NCI-H2107 (cell line): ENCODE results near the gene IGF2BP3.
"Not testable (repeated sequence)": the region's sequence is repeated elsewhere in the genome, so short reads cannot be mapped to it uniquely, and the experiment has no call there.

Experiments used
- DNase-seq: peaks from one replicate; lab custom pipeline; 2025; lab: John Stamatoyannopoulos, UW

The IGF2BP3 gene

DNA sequence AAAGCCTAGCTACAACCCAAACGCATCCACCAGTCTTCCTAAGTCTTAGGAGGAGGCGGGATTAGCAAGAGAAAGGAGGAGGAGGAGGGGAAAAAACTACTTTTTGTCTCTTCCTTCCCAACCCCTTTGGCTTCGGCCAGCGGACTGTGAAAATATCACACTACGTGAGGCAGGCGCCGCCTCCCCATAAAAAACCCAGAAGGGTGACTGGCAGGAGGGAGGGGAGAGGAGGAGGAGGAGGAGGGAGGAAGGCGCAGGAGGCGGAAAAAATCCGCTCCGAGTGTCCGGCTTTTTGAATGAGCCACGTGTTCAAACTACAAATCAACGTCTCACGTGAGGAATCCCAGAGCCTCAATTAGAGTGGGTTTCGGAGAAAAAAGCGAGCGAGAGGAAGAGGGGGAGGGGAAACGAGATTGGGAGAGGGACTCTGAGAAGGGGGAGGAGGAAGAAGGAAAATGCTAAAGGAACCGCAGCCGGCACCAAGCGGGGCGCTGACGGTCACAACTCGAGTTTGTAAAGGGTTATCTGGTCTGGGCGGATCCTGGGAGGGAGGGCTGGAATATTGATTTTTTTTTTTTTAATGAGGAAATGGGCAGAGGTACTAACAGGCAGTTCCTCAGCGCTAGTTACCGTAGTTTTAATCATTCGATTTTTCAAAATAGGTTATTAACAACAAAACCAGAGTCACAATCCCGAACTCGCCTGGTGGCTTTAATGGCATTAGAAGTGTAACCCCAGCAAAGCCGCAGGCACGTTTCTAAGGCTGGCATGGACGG is at the start of gene IGF2BP3:
Gene IGF2BP3, minus strand, starts transcription at position 162 of the 776 bp plus-strand sequence. CDS start 381 bp downstream, outside the sequence.
- DNase-seq: no peak

GRCh38 chr7:23514755-23515154 is 44.5 kb upstream of the IGF2BP3 start:
- no peak for DNase-seq

DNA sequence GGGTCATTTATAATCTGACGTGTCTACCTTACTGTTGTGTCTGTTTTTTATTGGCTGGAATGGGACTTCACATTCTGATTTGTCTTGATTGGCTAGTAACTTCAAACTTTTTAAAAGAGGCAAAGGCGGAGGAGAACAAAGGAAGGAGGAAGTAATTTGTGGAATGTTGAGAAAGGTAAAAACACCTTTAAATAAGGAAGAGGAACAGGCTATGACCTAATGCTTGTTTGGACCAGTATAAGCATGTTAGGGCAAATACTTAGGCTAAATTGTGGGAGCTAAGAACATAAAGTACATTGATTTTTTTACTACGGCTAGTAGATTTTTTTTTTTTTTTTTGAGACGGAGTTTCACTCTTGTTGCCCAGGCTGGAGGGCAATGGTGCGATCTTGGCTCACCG is 43.5 kb upstream of the IGF2BP3 start:
- DNase-seq: not testable (repeated sequence)

DNA sequence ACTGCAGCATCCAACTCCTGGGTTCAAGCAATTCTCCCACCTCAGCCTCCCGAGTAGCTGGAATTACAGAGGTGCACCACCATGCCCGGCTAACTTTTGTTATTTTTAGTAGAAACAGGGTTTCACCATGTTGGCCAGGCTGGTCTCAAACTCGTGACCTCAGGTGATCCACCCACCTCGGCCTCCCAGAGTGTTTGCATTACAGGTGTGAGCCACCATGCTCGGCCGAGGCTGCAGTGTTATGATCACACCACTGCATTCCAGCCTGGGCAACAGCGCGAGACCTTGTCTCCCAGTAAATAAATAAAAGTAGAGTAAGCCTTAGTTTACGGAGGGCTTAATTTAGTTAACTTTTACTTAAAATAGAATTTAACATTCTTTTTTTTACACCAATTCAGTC is 23.7 kb upstream of the IGF2BP3 start:
- DNase-seq: no peak

DNA sequence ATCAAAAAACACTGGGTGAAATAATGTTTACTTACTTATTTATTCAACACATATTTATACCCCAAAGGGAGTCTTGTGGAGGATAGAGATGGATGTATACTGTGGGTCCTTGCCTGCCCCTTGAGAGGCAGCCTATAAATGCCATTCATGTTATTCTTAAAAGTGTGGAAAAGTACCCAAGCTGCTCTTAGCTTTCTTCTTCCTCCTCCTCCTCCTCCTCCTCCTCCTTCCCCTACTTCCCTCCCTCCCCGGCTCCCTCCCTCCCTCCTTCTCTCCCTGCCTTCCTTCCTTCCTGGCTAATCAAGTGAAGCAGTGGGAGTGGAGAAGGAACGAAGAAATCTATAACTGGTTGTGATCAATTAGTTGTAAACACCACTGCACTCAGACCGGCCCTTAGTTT is 21.2 kb upstream of the IGF2BP3 start:
- no peak for DNase-seq

DNA sequence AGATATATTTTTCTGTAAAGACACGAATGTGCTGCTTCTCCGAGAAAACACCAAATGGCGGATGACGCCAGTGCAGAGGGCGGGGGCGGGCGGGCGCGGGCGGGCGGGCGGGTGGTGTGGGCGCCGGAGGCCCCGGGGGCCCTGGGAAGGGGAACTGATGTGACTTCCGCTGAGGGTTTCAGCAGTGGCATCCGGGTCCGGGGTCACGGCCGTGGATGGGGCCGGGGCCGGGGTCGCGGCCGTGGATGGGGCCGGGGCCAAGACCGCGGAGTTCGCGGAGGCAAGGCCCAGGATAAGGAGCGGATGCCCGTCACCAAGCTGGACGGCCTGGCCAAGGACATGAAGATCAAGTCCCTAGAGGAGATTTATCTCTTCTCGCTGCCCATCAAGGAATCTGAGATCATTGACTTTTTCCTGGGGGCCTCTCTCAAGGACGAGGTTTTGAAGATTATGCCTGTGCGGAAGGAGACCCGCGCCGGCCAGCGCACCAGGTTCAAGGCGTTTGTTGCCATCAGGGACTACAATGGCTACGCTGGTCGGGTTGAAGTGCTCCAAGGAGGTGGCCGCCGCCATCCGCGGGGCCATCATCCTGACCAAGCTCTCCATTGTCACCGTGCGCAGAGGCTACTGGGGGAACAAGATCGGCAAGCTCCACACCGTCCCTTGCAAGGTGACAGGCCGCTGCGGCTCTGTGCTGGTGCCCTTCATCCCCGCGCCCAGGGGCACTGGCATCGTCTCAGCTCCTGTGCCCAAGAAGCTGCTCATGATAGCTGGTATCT is 20.3 kb upstream of the IGF2BP3 start:
- DNase-seq: no peak

DNA sequence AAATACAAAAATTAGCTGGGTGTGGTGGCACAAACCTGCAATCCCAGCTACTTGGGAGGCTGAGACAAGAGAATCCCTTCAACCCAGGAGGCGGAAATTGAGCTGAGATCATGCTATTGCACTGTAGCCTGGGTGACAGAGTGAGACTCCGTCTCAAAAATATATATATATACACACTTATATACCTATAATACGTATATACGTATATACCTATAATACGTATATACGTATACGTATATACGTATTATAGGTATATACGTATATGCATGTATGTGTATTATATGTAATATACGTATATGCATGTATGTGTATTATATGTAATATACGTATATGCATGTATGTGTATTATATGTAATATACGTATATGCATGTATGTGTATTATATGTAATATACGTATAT is 18.4 kb upstream of the IGF2BP3 start:
- not testable (repeated sequence) for DNase-seq

GRCh38 chr7:23487670-23488069 is 17.4 kb upstream of the IGF2BP3 start:
- DNase-seq: no peak

DNA sequence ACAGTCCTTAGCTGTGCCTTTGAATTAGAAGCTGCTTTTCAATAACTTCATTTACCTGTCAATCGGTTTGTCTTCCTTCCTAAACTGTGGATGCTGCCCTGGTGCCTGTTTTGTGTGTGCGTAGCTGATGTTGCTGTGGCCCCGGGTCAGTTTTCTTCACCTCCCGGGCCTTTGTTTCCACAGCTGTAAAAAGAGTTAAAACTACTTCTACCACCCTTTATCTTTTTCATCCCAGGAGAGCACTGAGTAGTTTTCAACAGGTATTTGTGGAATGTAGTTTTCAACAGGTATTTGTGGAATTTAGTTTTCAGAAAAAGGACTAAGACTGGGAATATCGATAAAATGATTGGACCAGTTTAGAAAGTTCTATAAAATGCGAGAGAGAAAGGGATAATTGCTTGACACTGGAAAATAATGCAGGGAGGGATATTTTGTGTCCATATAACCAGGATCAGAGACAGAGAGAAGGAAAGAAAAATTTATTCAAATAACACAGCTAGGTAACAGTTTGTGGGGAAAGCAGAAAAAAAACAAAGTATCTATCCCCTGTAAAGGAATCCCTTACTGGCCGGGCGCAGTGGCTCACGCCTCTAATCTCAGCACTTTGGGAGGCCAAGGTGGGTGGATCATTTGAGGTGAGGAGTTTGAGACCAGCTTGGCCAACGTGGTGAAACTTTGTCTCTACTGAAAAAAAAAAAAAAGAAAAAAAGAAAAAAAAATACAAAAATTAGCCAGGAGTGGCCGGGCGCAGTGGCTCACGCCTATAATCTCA is 15.9 kb upstream of the IGF2BP3 start:
- no peak for DNase-seq

DNA sequence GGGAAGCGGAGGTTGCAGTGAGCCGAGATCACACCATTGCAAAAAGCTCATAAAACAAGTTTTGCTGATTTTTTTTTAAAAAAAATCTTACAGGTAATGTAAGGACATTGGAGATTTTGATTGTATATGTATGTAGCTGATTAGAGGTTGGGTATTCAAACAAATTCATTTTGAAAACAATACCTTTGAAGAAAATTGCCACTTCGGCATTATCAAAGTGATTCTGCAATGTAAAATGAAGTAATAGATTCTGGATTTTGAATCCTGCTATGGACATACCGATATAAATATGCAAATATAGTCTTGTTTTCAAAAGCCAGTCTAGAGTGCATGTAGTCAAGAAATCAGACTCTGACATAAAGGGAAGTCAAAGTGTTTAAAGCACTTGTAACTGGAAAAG is 12.4 kb upstream of the IGF2BP3 start:
- DNase-seq: no peak

DNA sequence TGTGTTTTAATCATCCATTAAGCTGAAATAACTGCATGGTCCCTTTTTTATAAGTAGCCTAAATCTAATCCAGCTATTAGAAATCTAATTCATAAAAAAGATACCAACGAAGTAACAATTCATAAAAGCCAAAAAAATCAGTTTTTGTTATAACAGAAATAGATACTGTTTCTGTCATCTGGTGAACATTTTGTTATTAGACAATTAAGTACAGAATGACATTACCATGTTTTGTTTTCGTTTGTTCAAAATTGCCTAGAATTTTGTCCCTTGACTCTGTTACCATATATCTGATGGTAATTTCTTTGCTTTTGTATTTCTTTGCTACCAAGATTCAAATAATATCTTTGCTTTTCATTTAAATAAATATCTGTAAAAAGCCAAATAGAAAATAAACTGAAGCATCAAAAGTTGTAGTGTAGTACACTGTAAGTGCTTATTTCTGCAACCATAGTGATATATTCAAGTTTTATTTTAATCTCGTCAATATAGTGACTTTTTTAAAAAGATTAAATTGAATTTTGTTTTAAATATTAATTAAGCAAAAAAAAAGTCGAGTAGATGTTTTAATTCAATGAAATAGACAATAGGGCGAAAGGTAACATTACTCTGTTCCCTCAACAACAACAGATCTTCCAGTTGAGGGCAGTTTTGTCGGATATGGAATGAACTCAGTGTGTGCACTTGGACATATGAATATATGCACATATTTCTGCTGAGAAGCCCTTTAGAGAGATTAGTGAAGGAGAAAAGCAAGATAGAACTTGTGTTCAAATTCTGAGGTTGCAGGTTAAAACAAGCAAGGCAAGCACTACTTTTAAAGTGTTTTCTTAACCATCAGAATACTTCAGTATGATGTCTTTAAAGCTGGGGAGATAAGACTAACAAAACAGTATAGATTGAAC is 7.9 kb upstream of the IGF2BP3 start:
- DNase-seq: no peak

- no peak for DNase-seq
Measured at GRCh38 chr7:23477157-23477499, 6.8 kb upstream of the IGF2BP3 start.

GRCh38 chr7:23476286-23477156 is 6.2 kb upstream of the IGF2BP3 start:
- no peak for DNase-seq

DNA sequence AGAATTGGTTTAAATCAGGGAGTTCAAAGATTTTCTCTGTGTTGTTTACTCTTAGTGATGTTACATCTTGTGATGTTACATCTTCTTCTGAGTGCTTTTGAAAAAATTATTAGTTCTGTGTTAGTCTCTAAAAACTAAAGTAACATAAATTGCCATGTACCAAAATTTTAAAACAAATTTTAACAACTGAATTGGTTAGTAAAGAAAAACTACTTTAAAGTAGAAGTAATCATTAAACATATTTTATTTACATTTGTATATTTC is 5.2 kb upstream of the IGF2BP3 start:
- no peak for DNase-seq

- no peak for DNase-seq
Measured at GRCh38 chr7:23474829-23475575, 4.7 kb upstream of the IGF2BP3 start.

- DNase-seq: peak; percentile 69
Measured at GRCh38 chr7:23474094-23474828, 4.0 kb upstream of the IGF2BP3 start.

GRCh38 chr7:23473844-23474093 is 3.5 kb upstream of the IGF2BP3 start:
- no peak for DNase-seq

GRCh38 chr7:23472956-23473843 is 2.9 kb upstream of the IGF2BP3 start:
- no peak for DNase-seq

DNA sequence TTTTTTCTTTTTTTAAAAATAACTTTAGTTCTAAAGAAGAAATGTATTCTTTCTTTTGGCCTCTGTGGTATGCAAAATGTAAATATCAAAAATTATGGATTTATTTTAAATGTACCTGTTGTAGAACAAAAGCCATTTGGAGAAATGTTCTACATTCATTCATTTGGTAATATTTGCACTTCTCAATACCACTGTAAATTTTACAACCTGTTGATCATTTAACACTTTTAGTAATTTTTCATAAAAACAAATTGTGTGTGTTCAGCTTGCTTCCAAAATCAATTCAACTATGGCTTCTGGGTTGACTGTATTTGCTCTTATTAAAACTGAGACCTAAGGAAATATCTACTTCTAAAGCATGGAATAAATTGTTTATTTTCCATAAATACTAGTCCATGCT is 2.3 kb upstream of the IGF2BP3 start:
- DNase-seq: no peak
